Esophagus squamous epithelium (tissue), 5 donors: Measurements from ENCODE around the gene SUSD4. TPM values are rescaled to one million over a fixed set of nuclear protein-coding genes. Genes with fewer than 3 reads are reported as not detected.

ENCODE experiments used
- DNase-seq: peaks from one replicate; lab custom pipeline; 2025; lab: John Stamatoyannopoulos, UW
- H3K27ac ChIP-seq, 4 donors: fragments of 200-600 bp; sonication (generic); one replicate each; pipeline ENCODE4 v1.5.1; 2016 to 2019; ENCODE audit warnings: mild to moderate bottlenecking in 1 of 4
- H3K27me3 ChIP-seq, 4 donors: fragments of 200-600 bp; sonication (generic); 1 replicate in 3 of 4; 2 replicates in 1 of 4; pipeline versions ENCODE4 v1.5.1 to v1.6.0; 2017 to 2021; ENCODE audit warnings: antibody characterized with exemption in 1 of 4
- H3K36me3 ChIP-seq, 3 donors: fragments of 200-600 bp; sonication (generic); one replicate each; pipeline ENCODE4 v1.5.1; 2016 to 2019
- H3K4me1 ChIP-seq, 3 donors: fragments of 200-600 bp; sonication (generic); one replicate each; pipeline ENCODE4 v1.5.1; 2017 to 2019
- H3K4me3 ChIP-seq, 4 donors: fragments of 200-600 bp; sonication (generic); 1 replicate in 3 of 4; 2 replicates in 1 of 4; pipeline ENCODE4 v1.5.1; 2016 to 2019; ENCODE audit warnings: mild to moderate bottlenecking in 2 of 4, moderate library complexity in 1 of 4
- H3K9me3 ChIP-seq, 3 donors: fragments of 200-600 bp; sonication (generic); one replicate each; pipeline ENCODE4 v1.5.1; 2016 to 2019
- CTCF ChIP-seq, 6 experiments: fragments of 450-650 bp in 4 of 6; fragments of 200-600 bp in 2 of 6; sonication (generic) in 2 of 6; IDR thresholded peaks; one replicate each; pipeline ENCODE4 v1.5.1; 2016 to 2019; ENCODE audit warnings: antibody characterized with exemption in 6 of 6, mild to moderate bottlenecking in 4 of 6, moderate library complexity in 4 of 6
- POLR2A ChIP-seq, 4 donors: fragments of 450-650 bp; IDR thresholded peaks; one replicate each; pipeline ENCODE4 v1.6.1; 2017; ENCODE audit warnings: antibody characterized with exemption in 4 of 4, mild to moderate bottlenecking in 4 of 4, moderate library complexity in 3 of 4
- WGBS, 2 donors: methylation state at CpG; one replicate each; pipeline ENCODE4 v1.1.5; 2018; 5-methylcytosine and 5-hydroxymethylcytosine counted together
- intact Hi-C: fragments of 100-400 bp; cut with DNase I; formaldehyde crosslinking; loops from one replicate; pipeline ENCODE4 v1.15.0; 2022
- total RNA-seq, 4 donors: library from RNA; depleted of rRNA; stranded (reverse); fragments of >200 nt; gene quantifications; one replicate each; pipeline ENCODE4 v1.1.0, GENCODE V29; 2016
- donor health status: DM: yes; HTN: yes; CAD: no.

The SUSD4 gene
- total RNA-seq, 4 donors from 2014 or later = 42.7 to 50.6 (median 46.5) TPM

GRCh38 chr1:223219846-223220610 is 143.9 kb downstream of the SUSD4 start:
- Histone ChIP-seq H3K27me3 (no peaks in the 10 kb centered on the region), H3K4me3 (no peak overlapping the region), H3K4me1 (peaks cover 0 to 21% (median 4%) of the 10 kb centered on the region in 3 donors), H3K27ac (peak overlapping the region in 2 of 4 donors; percentile 43 to 54), H3K9me3 (peaks cover 0 to 11% (median 0%) of the 10 kb centered on the region in 3 donors), H3K36me3 (peaks cover 0 to 38% (median 0%) of the 10 kb centered on the region in 3 donors)
- DNase-seq = no peak
- intact Hi-C loops = no loop called here
- 41 to 55% methylated on average over 4 of the region's 4 CpGs for WGBS, 2 donors
- no peak for TF ChIP-seq CTCF (IDR thresholded peaks at IDR 0.05)
- TF ChIP-seq POLR2A (IDR thresholded peaks at IDR 0.05) = no peak

GRCh38 chr1:223219318-223219635 is 144.7 kb downstream of the SUSD4 start:
- Histone ChIP-seq H3K36me3 (peaks cover 0 to 34% (median 0%) of the 10 kb centered on the region in 3 donors), H3K27ac (peak overlapping the region in 1 of 4 donors; percentile 54), H3K9me3 (peaks cover 0 to 11% (median 0%) of the 10 kb centered on the region in 3 donors), H3K4me3 (no peak overlapping the region), H3K4me1 (peaks cover 0 to 21% (median 4%) of the 10 kb centered on the region in 3 donors), H3K27me3 (no peaks in the 10 kb centered on the region)
- no peak for DNase-seq
- intact Hi-C loops = no loop called here
- TF ChIP-seq POLR2A (IDR thresholded peaks at IDR 0.05) = no peak
- no peak for TF ChIP-seq CTCF (IDR thresholded peaks at IDR 0.05)

GRCh38 chr1:223217781-223218180 is 146.2 kb downstream of the SUSD4 start:
- Histone ChIP-seq H3K9me3 (peaks cover 0 to 11% (median 0%) of the 10 kb centered on the region in 3 donors), H3K4me3 (no peak overlapping the region), H3K27me3 (no peaks in the 10 kb centered on the region), H3K36me3 (peaks cover 0 to 19% (median 0%) of the 10 kb centered on the region in 3 donors), H3K27ac (no peak overlapping the region), H3K4me1 (peaks cover 0 to 21% (median 4%) of the 10 kb centered on the region in 3 donors)
- 79 to 85% methylated on average over 3 to 4 of the region's 4 CpGs for WGBS, 2 donors
- DNase-seq = no peak
- TF ChIP-seq CTCF (IDR thresholded peaks at IDR 0.05) = no peak
- no peak for TF ChIP-seq POLR2A (IDR thresholded peaks at IDR 0.05)
- intact Hi-C loops = no loop called here

- intact Hi-C loops = no loop called here
- Histone ChIP-seq H3K4me3 (no peak overlapping the region), H3K9me3 (peaks cover 0 to 11% (median 0%) of the 10 kb centered on the region in 3 donors), H3K4me1 (peaks cover 0 to 21% (median 4%) of the 10 kb centered on the region in 3 donors), H3K36me3 (peaks cover 0 to 8% (median 0%) of the 10 kb centered on the region in 3 donors), H3K27me3 (no peaks in the 10 kb centered on the region), H3K27ac (no peak overlapping the region)
- 84 to 88% methylated on average over 3 to 5 of the region's 5 CpGs for WGBS, 2 donors
- no peak for DNase-seq
- TF ChIP-seq CTCF (IDR thresholded peaks at IDR 0.05) = no peak
- no peak for TF ChIP-seq POLR2A (IDR thresholded peaks at IDR 0.05)
Observed at GRCh38 chr1:223216531-223217205, 147.3 kb downstream of the SUSD4 start.

GRCh38 chr1:223216074-223216473 is 147.9 kb downstream of the SUSD4 start:
- peaks cover 0 to 11% (median 0%) of the 10 kb centered on the region in 3 donors for H3K9me3 ChIP-seq
- peaks cover 0 to 2% (median 0%) of the 10 kb centered on the region in 3 donors for H3K36me3 ChIP-seq
- peaks cover 0 to 21% (median 4%) of the 10 kb centered on the region in 3 donors for H3K4me1 ChIP-seq
- TF ChIP-seq POLR2A (IDR thresholded peaks at IDR 0.05) = no peak
- TF ChIP-seq CTCF (IDR thresholded peaks at IDR 0.05) = no peak
- DNase-seq = no peak
- intact Hi-C loops = no loop called here
- no peak overlapping the region for H3K4me3 ChIP-seq
- H3K27me3 ChIP-seq = no peaks in the 10 kb centered on the region
- 89 to 94% methylated on average over 5 to 6 of the region's 6 CpGs for WGBS, 2 donors
- no peak overlapping the region for H3K27ac ChIP-seq
